Measurements from ENCODE around the gene OSCAR. TPM values are rescaled to one million over a fixed set of nuclear protein-coding genes. Genes with fewer than 3 reads are reported as not detected.
A peak's percentile ranks its signal among the peaks of the same experiment; 100 is the strongest.

OSCAR gene
- total RNA-seq, 4 donors from 2014 or later = 0.70 to 1.7 TPM; not detected in 2

- Histone ChIP-seq H3K27ac (peak overlapping the region in 1 of 4 donors; percentile 58), H3K9me3 (no peaks in the 10 kb centered on the region), H3K27me3 (no peaks in the 10 kb centered on the region), H3K36me3 (no peaks in the 10 kb centered on the region), H3K4me1 (peaks cover 0 to 13% (median 5%) of the 10 kb centered on the region in 4 donors), H3K4me3 (peak overlapping the region; percentile 27 to 59 (median 43))
- no peak for TF ChIP-seq POLR2A (IDR thresholded peaks at IDR 0.05)
- no peak for TF ChIP-seq CTCF (IDR thresholded peaks at IDR 0.05)
- no peak for DNase-seq
Observed at GRCh38 chr19:54095136-54095858, 5.3 kb downstream of the OSCAR start.

GRCh38 chr19:54094426-54095000 lies 6.1 kb downstream of the OSCAR start:
- TF ChIP-seq POLR2A (IDR thresholded peaks at IDR 0.05) (no peak), CTCF (IDR thresholded peaks at IDR 0.05) (no peak)
- H3K27me3 ChIP-seq = no peaks in the 10 kb centered on the region
- peaks cover 0 to 13% (median 5%) of the 10 kb centered on the region in 4 donors for H3K4me1 ChIP-seq
- H3K36me3 ChIP-seq = no peaks in the 10 kb centered on the region
- H3K4me3 ChIP-seq = no peak overlapping the region
- H3K27ac ChIP-seq = no peak overlapping the region
- DNase-seq = no peak
- H3K9me3 ChIP-seq = no peaks in the 10 kb centered on the region

- TF ChIP-seq POLR2A (IDR thresholded peaks at IDR 0.05) = no peak
- no peak for DNase-seq
- no peaks in the 10 kb centered on the region for H3K4me1 ChIP-seq
- no peaks in the 10 kb centered on the region for H3K36me3 ChIP-seq
- no peak overlapping the region for H3K4me3 ChIP-seq
- H3K27ac ChIP-seq = no peak overlapping the region
- H3K9me3 ChIP-seq = peaks cover 0 to 9% (median 0%) of the 10 kb centered on the region in 4 donors
- H3K27me3 ChIP-seq = no peaks in the 10 kb centered on the region
Observed at GRCh38 chr19:54084410-54084809, 16.2 kb downstream of the OSCAR start.

- no peaks in the 10 kb centered on the region for H3K4me1 ChIP-seq
- TF ChIP-seq CTCF (IDR thresholded peaks at IDR 0.05) (no peak), POLR2A (IDR thresholded peaks at IDR 0.05) (no peak)
- no peaks in the 10 kb centered on the region for H3K36me3 ChIP-seq
- no peaks in the 10 kb centered on the region for H3K27me3 ChIP-seq
- H3K27ac ChIP-seq = no peak within 1 kb of the TSS
- DNase-seq = no peak
- H3K9me3 ChIP-seq = peaks cover 0 to 9% (median 0%) of the 10 kb centered on the region in 4 donors
- no peak within 1 kb of the TSS for H3K4me3 ChIP-seq
Observed at GRCh38 chr19:54081032-54081431, 19.6 kb downstream of the OSCAR start, which contains the start of gene TARM1. TARM1 (minus strand) TSS chr19:54081365; CDS start chr19:54081340, 25 bp downstream.

GRCh38 chr19:54077334-54077733 lies 23.3 kb downstream of the OSCAR start:
- Histone ChIP-seq H3K27ac (no peak overlapping the region), H3K4me1 (no peaks in the 10 kb centered on the region), H3K36me3 (no peaks in the 10 kb centered on the region), H3K27me3 (no peaks in the 10 kb centered on the region), H3K4me3 (no peak overlapping the region), H3K9me3 (peaks cover 0 to 9% (median 0%) of the 10 kb centered on the region in 4 donors)
- TF ChIP-seq POLR2A (IDR thresholded peaks at IDR 0.05) (no peak), CTCF (IDR thresholded peaks at IDR 0.05) (no peak)
- no peak for DNase-seq

GRCh38 chr19:54074851-54075250 lies 25.8 kb downstream of the OSCAR start:
- Histone ChIP-seq H3K27ac (no peak overlapping the region), H3K9me3 (peaks cover 0 to 1% (median 0%) of the 10 kb centered on the region in 4 donors), H3K36me3 (no peaks in the 10 kb centered on the region), H3K4me1 (no peaks in the 10 kb centered on the region), H3K4me3 (no peak overlapping the region), H3K27me3 (no peaks in the 10 kb centered on the region)
- TF ChIP-seq CTCF (IDR thresholded peaks at IDR 0.05) (no peak), POLR2A (IDR thresholded peaks at IDR 0.05) (no peak)
- no peak for DNase-seq
